GM21717 (cell line): ENCODE measurements around the gene PGLYRP4.

Experiments
- ATAC-seq: cut with Tn5 transposase; IDR thresholded peaks from one replicate; pipeline ENCODE4 v1.9.1; 2021; ENCODE audit warnings: mild to moderate bottlenecking, moderate library complexity; ENCODE audit not compliant: unreplicated experiment

Gene PGLYRP4

DNA sequence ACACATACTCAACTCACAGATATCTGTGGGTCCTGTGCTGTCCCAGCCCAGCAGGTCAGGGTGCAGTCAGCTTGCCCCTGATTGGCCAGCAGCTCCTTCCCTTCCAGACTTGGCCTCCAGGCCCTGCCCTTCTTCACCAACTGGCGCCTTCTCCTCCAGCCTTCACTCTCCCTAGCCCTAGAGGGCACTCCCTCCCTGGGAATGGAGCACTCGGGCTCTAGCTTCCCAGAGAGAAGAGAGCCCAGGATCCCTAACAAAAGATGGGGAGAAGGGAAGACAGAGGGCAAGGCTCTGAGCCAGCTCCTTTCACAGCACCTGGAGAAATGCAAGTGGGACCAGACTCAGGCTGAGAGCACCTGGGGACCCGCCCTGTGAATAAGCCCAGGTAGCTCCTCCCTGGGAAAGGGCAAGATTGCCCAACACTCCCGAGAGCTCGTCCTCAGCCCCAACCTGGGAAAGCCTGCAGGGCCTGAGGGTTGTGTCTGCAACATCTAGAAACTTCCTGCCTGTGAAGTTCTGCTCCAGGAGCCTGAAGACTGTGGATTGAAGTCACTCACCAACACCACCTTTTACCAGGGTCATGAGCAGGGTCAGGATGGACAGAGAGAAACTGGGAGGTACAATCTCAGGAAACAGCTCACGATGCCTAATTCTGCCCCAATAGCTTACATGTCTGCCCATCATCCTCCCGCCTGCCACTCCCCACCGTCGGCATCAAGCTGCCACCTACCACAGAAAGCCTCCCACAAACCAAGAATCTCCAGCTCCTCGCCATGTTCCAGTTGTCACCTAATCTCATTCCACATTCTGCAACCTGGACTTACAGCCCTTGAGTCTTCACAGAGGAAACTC, at the start of gene PGLYRP4:
TSS of gene PGLYRP4 (minus strand) at position 331 of the 852 bp plus-strand sequence. CDS start 909 bp downstream, outside the sequence.
- ATAC-seq: no peak

DNA sequence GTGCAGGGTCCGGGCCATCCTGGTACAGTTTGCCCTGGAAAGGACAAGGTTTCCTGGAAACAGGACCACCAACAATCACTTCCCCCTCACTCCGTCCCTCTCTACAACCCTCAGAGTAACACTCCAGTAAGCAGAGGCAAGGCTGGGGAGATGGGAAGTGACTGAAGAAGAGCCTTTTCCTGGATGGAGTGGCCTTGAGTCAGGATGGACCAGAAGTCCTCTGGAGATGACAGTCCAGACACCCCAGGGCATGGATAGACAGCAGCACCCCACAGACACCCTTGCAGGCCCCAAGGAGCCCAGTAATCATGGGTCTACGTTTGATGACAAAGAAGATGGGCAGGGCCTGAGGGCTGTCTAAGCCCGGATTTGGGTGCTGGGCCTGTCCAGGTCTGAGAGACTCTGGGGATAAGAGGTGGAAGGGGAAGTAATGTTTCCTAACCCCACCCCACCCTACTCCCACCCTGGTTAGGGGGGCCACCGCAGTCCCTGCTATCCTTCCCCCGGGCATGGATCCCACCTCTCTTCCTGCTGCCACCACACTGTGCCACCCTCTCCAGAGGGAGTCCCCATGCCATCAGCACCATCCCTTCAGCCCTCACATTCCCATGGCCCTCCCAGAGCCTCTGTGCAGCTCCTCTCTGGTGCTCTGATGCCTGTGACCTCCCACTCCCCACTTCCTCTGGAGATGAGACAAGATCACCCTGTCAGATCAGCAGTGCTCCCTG, 49.4 kb upstream of the PGLYRP4 start:
- ATAC-seq: no peak

- no peak for ATAC-seq
Measured at GRCh38 chr1:153397051-153397923, 48.6 kb upstream of the PGLYRP4 start.

- ATAC-seq: no peak
Measured at GRCh38 chr1:153396461-153396860, 47.8 kb upstream of the PGLYRP4 start.

GRCh38 chr1:153395776-153396175, 47.1 kb upstream of the PGLYRP4 start:
- ATAC-seq: no peak

- ATAC-seq: no peak
Measured at GRCh38 chr1:153395136-153395685, 46.6 kb upstream of the PGLYRP4 start.

DNA sequence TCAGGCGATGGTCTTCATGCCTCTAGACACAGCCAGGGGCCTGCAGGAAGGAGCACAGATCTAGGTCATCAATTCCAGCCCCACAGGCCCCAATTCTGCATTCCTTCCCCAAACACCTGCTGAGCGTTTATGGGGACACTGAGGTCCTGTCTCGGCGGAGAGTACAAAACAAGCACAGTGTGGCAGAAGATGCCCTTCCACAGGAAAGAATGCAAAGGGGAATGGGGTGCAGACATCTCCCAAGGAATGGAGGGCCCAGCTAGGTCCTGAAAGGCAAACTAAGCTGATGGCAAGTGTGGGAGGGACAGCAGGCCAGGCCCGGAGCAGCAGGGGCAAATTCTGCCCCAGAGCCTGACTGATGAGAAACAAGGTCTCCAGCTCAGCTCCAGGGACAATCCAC, 45.8 kb upstream of the PGLYRP4 start:
- no peak for ATAC-seq

- no peak for ATAC-seq
Measured at GRCh38 chr1:153393926-153394325, 45.3 kb upstream of the PGLYRP4 start.

DNA sequence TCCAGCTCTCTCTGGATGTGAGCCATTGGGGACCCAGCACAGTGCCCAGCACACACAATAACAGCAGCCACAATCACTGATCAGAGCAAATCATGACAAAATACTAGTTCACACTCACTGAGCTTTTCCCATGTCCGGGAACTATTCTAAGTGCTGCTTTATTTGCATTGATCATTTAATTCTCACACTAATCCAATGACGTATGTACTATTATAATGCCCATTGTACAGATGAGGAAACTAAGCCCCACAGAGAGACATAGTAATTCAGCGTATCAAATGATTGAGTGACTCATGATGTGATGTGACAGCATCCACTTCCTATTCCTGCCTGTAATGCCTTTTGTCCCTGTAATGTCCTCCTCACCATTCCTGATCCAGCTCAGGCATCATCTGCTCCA, 44.2 kb upstream of the PGLYRP4 start:
- ATAC-seq: no peak

DNA sequence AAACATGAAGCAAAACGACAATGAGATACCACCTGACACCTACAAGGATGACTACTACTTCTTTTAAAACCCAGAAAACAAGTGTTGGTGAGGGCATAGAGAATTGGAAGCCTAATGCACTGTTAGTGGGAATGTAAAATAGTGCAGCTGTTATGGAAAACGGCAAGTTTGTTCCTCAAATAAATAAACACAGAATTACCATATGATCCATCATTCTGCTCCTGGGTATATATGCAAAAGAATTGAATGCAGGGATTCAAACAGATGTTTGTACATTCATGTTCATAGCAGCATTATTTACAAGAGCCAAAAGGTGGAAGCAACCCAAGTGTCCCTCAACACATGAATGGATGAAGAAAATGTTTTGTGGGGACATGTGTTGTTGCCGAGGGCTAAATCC, 43.6 kb upstream of the PGLYRP4 start:
- no peak for ATAC-seq

GRCh38 chr1:153390938-153391710, 42.5 kb upstream of the PGLYRP4 start, which contains the start of gene S100A8:
Gene S100A8, minus strand, starts transcription at chr1:153391073. Its CDS starts 538 bp downstream, at chr1:153390535.
- no peak for ATAC-seq

DNA sequence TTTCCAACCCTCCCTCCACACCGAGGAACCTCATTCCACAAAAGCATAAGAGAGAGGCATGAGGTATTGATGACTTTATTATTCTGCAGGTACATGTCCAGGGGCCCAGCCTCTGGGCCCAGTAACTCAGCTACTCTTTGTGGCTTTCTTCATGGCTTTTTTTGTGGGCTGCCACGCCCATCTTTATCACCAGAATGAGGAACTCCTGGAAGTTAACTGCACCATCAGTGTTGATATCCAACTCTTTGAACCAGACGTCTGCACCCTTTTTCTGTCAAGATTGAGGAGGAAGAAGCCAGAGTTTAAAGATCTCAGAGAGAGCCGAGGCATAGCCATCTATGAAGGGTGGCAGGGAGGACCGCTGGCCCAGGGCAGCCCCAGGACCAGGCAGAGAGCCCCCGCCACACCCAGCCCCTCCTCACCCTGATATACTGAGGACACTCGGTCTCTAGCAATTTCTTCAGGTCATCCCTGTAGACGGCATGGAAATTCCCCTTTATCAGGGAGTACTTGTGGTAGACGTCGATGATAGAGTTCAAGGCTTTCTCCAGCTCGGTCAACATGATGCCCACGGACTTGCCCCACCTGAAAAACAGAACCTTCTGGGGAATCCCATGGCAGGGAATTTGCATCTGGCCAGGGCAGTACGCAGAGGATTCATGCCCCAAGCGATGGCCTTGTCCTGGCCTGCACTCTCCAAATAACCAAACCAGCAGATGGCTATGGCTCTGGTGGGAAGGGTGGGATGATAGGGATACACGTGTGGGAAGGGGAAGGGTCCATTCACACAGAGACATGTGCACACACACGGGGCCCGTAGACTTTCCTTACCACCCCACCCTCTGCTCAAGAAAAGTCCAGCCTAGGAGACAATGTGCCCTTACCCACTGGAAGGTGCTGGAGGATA, 41.6 kb upstream of the PGLYRP4 start:
- ATAC-seq: no peak

- ATAC-seq: no peak
Measured at GRCh38 chr1:153389401-153389800, 40.8 kb upstream of the PGLYRP4 start.

DNA sequence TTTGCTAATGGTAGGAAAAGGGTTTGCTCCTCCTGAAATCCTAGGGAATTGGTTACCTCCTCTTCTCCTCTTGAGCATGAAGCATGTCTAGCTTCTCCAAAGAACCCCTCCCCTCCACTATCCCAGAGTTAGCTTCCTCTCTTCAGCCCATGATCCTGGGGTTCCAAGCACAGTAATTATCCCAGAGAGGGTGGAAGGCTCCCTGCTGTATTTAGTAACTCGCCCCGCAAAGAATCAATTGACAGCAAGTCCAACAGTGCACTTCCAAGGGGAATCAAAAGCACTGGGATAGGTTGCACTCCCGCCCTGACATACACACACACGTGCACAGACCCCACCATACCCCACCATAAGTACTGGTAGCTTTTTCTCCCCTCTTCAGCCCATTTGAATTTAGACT, 39.1 kb upstream of the PGLYRP4 start:
- no peak for ATAC-seq

GRCh38 chr1:153387001-153387400, 38.4 kb upstream of the PGLYRP4 start:
- no peak for ATAC-seq

- no peak for ATAC-seq
Measured at GRCh38 chr1:153386500-153386901, 37.9 kb upstream of the PGLYRP4 start.

GRCh38 chr1:153384958-153385580, 36.4 kb upstream of the PGLYRP4 start:
- ATAC-seq: no peak

DNA sequence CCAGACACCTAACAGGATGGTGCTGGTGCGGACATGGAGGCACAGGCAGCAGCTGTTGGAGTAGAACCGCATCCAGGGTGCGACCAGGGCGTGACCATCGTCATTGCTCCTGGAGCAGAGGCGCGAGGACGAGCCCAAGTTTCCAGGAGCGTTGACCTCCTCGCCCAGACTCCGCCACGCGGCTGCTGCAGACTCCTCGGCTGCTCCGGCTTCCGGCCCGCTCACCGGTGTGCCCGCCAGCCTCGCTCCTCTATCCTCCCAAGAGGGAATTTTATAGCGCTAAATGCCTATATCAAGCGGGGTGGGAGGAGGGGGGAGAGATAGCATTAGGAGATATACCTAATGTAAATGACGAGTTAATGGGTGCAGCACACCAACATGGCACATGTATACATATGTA, 32.1 kb upstream of the PGLYRP4 start:
- ATAC-seq: no peak

DNA sequence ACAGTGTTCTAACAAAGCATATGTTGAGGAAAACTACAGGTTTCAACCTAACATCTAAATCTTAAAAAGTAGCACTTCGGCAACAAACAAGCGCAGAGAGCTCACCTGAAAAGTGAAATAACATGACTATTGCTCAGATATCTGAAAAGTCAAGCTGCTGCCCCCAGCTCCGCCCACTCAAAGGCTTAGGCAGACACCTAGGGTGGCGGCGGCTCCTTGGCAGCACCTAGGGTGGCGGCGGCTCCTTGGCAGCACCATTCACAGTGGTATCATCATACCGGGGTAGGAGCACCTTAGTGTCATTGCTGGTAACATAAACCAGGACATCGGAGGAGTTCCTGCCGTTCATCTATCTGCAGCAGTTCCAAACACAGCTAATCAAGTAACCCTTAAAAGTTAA, 30.9 kb upstream of the PGLYRP4 start:
- no peak for ATAC-seq
